Activated CD4-positive, alpha-beta T cell treated with anti-CD3 and anti-CD28 coated beads, Interleukin-2, amount 50 U/mL, for 24 hours (primary cell): Measurements from ENCODE around the gene SPATA45.

Experiments
- DNase-seq, 2 donors: peaks; one replicate each; pipeline ENCODE4 v3.0.0-alpha.2; 2020; ENCODE audit warnings: low read depth in 1 of 2, low spot score in 1 of 2

Gene SPATA45

GRCh38 chr1:212782422-212783154, 64.9 kb downstream of the SPATA45 start:
- no peak for DNase-seq

- DNase-seq, result no peak
Measured at GRCh38 chr1:212781225-212781624, 66.2 kb downstream of the SPATA45 start.

GRCh38 chr1:212780759-212781158, 66.7 kb downstream of the SPATA45 start:
- no peak for DNase-seq
